ENCODE measurements around the gene GHR. TPM values are rescaled to one million over a fixed set of nuclear protein-coding genes. Genes with fewer than 3 reads are reported as not detected.

The GHR gene
- total RNA-seq, 6 donors from 2014 or later = 3.0 to 7.4 (median 4.2) TPM

- H3K27me3 ChIP-seq = no peaks in the 10 kb centered on the region
- no peak overlapping the region for H3K4me3 ChIP-seq
- H3K4me1 ChIP-seq = no peaks in the 10 kb centered on the region
- no peak for TF ChIP-seq EP300 (IDR thresholded peaks at IDR 0.05)
- TF ChIP-seq POLR2AphosphoS5 (IDR thresholded peaks at IDR 0.05) = no peak
- no peak for TF ChIP-seq POLR2A (IDR thresholded peaks at IDR 0.05)
- no peak for TF ChIP-seq CTCF (IDR thresholded peaks at IDR 0.05)
- ATAC-seq (ENCODE audit: low FRiP score in 2 of 2) (peak in 1 of 2 donors; percentile 47), DNase-seq (no peak)
- H3K36me3 ChIP-seq = no peaks in the 10 kb centered on the region
- no peak overlapping the region for H3K27ac ChIP-seq
- H3K9me3 ChIP-seq = no peaks in the 10 kb centered on the region
- 49 to 53% methylated on average over 5 of the region's 5 CpGs for WGBS, 2 donors
These were observed 143.5 kb downstream of the GHR start for GRCh38 chr5:42566652-42567295.

DNA sequence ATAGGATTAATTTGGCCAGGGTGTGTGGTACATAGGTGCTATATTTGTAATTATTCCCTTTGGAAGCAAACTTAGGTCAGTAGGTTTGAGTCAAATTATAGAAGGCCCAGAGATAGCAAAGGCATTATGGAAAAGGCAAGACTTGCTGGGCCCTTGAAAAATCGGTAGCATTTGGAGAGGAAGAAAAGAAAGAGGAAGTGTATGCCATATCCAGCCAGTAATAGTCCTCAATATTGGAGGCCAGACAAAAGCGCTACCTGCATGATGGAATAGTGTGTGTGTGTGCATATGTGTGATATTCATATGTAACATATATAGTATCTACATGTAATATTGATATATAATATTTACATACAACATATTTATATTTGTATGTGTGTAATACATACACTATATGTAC lies 146.1 kb downstream of the GHR start:
- no peak for TF ChIP-seq POLR2A (IDR thresholded peaks at IDR 0.05)
- TF ChIP-seq CTCF (IDR thresholded peaks at IDR 0.05) = no peak
- no peaks in the 10 kb centered on the region for H3K9me3 ChIP-seq
- H3K27ac ChIP-seq = no peak overlapping the region
- H3K4me3 ChIP-seq = no peak overlapping the region
- H3K4me1 ChIP-seq = no peaks in the 10 kb centered on the region
- DNase-seq (no peak), ATAC-seq (ENCODE audit: low FRiP score in 2 of 2) (no peak)
- H3K27me3 ChIP-seq = no peaks in the 10 kb centered on the region
- H3K36me3 ChIP-seq = no peaks in the 10 kb centered on the region
- WGBS, 2 donors = 88 to 92% methylated on average over 2 of the region's 2 CpGs

DNA sequence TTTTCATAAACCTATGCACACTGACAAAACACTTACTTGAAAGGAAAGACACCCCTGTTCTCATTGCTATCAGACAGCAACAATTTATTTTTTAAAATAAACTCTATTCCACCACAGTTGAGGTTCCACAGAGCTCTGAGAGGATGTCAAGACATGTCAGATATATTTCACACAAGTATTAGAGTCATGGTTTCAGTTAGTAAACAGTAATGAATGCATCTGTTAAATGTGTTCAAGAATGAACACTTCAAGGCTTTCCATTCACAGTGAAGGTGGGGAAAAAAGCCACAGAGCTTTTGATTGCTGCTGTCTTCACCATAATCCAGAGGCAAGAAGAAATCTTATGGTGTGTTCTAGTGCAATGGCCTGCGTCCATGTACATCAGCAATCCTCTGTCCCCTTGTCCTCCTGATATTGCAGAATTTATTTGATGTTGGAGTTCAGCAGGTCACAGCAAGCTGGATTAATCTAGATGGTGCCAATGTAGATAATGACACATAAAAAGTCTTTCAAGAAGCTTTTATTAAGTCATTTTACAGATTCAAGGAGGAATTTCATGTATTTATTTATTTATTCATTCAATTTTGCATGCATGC lies 146.8 kb downstream of the GHR start:
- H3K27me3 ChIP-seq = no peaks in the 10 kb centered on the region
- no peak for DNase-seq
- no peak for ATAC-seq (ENCODE audit: low FRiP score in 2 of 2)
- H3K4me3 ChIP-seq = no peak overlapping the region
- no peaks in the 10 kb centered on the region for H3K4me1 ChIP-seq
- no peak for TF ChIP-seq POLR2A (IDR thresholded peaks at IDR 0.05)
- no peak for TF ChIP-seq EP300 (IDR thresholded peaks at IDR 0.05)
- no peak for TF ChIP-seq CTCF (IDR thresholded peaks at IDR 0.05)
- TF ChIP-seq POLR2AphosphoS5 (IDR thresholded peaks at IDR 0.05) = no peak
- no peaks in the 10 kb centered on the region for H3K36me3 ChIP-seq
- H3K27ac ChIP-seq = no peak overlapping the region
- H3K9me3 ChIP-seq = no peaks in the 10 kb centered on the region
- 92 to 100% methylated on average over 1 of the region's 1 CpG for WGBS, 2 donors

- Histone ChIP-seq H3K9me3 (no peaks in the 10 kb centered on the region), H3K36me3 (no peaks in the 10 kb centered on the region), H3K4me3 (no peak overlapping the region), H3K4me1 (no peaks in the 10 kb centered on the region), H3K27ac (no peak overlapping the region), H3K27me3 (no peaks in the 10 kb centered on the region)
- 80 to 82% methylated on average over 8 of the region's 8 CpGs for WGBS, 2 donors
- ATAC-seq (ENCODE audit: low FRiP score in 2 of 2) (no peak), DNase-seq (no peak)
- TF ChIP-seq POLR2AphosphoS5 (IDR thresholded peaks at IDR 0.05) (no peak), POLR2A (IDR thresholded peaks at IDR 0.05) (no peak), CTCF (IDR thresholded peaks at IDR 0.05) (no peak), EP300 (IDR thresholded peaks at IDR 0.05) (no peak)
These were observed 148.0 kb downstream of the GHR start for GRCh38 chr5:42570966-42571960.
